DMS 273 (cell line): ENCODE data around the gene PHYHIPL.

ENCODE experiments used
- DNase-seq: peaks from one replicate; lab custom pipeline; 2025; ENCODE audit not compliant: unreplicated experiment; lab: John Stamatoyannopoulos, UW

PHYHIPL gene

DNA sequence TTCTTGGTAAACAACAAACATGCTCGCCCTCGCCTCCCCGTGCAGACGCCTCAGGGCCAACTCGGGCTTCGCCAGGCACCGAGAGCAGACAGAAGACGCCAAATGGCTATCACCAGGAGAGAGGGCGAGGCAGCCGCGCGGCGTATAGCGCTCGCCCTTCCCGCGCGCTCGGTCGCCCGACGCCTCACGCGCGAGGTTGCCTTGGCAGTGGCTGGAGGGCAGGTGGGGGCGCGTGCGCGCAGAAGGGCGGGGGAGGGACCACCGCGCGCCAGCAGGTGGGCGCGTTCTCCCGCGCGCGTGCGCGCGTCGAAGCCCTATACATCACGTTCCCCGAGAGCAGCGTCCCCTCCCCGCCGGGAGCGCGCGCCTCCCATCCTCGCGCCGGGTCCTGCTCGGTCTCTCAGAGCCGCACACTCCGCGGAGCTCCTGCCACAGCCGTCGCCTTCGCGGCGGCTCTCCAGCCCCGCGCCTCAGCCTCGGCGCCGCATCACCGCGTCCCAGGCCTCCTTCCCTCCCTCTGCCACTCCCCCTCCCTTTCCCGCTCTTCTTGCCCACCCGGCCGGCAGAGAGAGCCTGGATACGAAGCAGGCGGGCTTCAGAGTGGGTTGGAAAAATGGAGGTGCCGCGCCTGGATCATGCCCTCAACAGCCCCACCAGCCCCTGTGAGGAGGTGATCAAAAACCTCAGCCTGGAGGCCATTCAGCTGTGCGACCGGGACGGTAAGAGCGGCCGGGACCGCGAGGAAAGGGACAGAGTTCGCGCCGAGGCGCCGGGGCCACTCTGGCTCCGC, at the start of gene PHYHIPL:
Gene PHYHIPL (plus strand): TSS at position 403 of the 790 bp plus-strand sequence. CDS start 211 bp downstream, at position 614.
- peak; percentile 84 for DNase-seq

DNA sequence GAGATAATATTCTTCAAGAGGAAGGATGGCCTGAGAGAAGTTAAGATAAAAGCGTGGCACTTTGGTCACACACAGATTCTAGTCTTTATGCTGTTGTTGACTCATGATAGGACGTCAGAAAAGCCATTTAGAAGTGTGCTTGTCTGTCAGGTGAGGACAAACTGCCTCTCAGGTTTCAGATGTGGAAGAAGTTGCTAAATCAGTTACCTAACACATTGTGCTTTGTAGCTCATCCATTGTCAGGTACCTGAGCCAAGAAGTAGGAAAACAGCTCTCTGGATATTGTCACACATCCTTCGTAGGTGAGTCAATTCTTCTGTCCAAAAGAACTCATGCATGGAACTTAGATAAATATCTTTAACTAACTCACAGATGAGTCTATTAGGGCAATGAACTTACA, 49.5 kb upstream of the PHYHIPL start:
- DNase-seq: no peak

DNA sequence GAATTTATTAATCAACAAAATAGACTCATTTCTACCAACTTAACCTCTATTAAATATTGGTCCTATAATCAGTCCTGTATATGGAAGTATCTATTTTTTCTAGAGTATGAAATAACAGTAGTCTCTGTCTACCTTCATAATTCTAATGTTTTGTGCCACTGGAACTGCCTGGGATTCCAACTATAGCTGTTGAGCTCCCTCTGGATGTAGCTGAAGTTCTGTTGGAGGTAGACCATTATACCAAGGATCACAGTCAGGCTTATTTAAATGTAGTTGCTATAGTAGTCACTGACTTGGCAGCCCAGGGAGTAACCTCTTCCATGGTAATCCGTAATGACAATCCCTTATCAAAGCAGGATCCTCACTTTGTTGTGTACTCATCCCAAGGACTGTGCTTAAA, 48.5 kb upstream of the PHYHIPL start:
- DNase-seq: no peak

DNA sequence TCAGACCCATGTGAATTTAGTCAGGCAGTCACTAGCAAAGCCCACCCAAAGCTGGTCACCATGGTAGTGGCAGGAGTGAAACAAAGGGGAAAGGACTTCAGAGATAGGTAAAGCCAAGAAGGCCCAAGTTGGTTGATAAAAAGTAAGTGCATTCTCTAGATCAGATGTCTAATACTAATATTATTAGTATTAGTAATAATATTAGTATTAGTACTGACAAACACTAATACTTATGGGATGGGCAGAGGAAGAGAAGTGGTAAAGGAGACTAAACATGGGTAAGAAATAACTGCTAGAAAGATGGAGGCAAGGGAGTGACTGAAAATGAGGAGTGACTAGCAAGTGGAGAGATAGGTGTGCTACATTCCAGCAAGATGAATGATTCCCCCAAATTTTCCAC, 46.6 kb upstream of the PHYHIPL start:
- DNase-seq: no peak

DNA sequence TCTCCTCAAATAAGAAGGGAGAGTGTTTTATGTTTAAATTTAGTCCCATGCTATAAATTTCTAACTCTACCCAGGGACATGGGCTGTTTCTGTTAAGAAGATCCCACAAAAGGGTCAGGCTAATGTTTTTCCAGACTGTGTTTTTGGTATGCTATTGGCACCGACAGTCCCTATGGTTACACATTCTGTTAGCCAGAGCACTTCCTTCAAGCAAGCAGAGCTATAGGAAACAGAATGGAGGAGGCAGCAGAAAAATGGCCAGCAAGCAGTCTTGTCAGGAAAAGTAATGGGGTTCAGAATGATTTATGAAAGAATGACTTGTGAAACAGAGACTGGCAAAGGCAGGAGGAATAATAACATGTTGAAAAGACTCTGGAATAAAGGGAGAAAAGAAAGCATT, 44.8 kb upstream of the PHYHIPL start:
- no peak for DNase-seq

DNA sequence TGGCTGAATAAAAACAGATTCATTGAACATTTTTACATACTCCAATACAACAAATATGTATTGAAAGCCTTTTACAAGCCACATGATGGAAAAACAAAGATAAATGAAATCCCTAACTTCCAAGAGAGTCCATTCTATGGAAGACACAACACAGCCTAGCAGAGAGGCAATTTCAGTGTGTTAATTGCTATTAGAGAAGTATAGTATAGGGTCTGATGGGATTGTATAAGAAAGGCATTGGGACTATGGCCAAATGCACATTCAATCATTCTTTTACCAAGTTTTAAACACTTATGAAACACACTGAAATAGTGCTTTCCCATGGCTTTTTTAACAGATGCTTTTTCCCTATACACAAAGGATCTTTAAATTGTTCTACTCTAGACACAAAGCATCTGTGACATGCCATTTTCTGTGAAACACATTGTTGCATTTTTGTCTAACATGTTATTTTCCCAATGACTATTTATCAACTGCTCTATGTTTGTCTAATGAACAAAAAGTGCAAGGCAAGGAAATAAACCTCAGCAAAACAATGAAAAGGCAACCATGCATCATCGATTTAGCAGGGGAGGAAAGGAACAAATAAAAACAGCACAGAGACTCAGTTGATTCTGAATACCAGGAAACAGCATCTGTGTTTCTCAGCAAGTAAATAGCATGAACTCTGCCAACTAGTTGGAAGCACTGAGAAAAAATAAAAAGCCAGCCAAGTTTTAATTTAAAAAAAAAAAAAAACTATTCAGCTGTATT, 42.4 kb upstream of the PHYHIPL start:
- no peak for DNase-seq

DNA sequence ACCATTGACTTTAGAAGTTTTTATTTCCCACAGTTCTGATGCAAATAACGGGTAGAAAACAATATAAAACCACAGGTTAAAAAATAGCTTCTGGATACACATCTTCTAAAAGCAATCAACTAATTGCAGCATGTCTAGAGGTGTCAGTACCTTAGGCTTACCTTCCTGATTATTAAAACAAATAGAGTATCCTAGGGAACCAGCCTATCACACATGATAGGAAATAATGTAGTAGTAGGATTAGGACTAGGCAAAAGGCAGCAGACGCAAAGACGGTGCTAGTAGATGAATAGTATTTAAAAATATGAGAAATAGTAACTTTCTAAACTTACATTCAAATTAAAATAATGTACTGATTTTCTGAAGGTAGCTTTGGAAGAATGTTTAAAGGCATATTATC, 41.7 kb upstream of the PHYHIPL start:
- DNase-seq: no peak

DNA sequence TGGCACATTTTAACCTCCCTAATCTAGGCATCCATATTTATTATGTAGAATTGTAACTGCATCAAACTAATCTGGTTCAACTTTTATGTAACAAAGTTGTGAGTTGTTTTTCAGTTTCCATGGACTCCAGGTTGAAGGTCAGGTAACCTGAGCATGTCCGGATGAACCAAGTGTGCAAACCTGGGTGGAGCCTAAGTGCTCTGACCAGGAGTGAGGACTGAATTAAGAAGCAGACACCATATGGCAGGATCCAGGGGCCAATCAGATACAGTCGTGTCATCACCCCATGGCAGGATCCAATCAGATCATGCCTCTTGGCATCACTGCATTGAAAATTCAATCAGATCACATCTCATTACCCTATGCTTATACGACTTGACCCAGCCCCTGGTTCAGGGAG, 41.2 kb upstream of the PHYHIPL start:
- peak; percentile 17 for DNase-seq

DNA sequence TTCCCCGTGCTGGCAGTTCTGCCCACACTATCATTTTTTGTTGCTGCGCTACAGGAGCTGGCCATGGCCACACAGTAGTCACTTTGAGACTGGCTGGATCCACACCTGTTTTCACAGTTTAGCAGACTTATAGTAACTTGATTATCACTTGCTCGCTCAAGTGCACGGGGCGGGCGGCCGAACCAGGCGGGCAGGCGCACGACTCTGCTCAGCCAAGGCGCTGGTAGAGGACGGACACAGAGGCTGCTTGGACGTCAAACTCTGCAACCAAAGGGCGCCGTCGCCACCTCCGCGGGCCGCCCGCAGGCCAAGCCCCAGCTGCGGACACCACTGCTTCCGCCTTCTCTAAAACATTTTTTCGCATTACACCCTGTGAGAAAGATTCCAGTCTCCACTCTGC, 38.4 kb upstream of the PHYHIPL start:
- DNase-seq: no peak

DNA sequence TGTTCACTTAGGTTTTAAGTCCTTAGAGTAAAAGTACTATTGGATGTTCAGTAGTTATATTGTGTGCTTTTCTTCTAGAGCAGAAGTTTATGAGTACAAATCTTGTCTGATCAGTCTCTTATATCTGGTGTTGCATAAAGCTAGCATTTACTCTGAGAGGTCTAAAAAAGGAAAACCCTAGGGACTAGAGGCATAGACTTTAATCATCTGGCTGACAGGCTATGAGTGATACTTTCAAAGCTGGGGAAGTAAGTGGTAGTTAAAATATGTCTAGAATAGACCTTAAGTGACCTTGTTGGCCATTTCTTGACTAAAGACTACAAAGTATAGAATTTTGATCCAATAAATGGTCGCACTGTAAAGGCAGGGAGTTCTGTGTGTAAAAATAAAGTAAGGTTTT, 32.9 kb upstream of the PHYHIPL start:
- DNase-seq: no peak

DNA sequence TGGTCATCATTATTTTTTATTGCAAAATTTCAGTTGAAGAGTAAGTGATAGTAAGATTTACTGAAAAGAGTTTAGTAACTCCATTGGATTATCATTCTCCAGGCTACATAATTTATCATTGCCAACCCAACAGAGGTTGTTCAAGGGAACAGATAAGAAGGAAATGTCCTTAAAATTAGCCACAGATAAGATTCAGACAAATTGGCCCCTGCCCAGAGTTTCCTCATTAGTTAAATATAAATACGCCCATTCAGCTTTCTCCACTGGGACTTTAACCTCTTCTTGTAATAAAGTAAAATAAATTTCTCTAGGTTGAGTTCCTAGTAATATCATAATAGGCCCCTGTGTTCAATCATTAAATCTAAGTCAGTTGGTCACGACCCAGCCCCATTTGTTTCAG, 27.7 kb upstream of the PHYHIPL start:
- no peak for DNase-seq

DNA sequence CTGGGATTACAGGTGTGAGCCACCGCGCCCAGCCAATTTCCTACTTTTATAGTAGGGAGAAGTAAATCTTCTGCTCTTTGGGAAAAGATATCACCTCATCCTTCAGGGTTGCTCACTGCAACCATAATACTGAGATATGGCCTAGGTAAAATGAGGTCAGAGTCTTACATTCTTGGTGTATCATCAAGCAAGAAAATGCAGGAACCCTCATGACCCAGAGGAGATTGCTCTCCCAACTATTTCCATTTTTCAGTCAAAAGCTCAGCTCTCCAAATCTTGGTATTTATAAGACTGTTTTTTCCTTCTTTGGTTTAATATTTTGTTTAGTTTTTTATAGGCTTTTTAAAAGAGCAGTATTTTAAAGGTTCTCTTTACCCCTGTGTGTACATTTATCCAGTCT, 20.9 kb upstream of the PHYHIPL start:
- no peak for DNase-seq

DNA sequence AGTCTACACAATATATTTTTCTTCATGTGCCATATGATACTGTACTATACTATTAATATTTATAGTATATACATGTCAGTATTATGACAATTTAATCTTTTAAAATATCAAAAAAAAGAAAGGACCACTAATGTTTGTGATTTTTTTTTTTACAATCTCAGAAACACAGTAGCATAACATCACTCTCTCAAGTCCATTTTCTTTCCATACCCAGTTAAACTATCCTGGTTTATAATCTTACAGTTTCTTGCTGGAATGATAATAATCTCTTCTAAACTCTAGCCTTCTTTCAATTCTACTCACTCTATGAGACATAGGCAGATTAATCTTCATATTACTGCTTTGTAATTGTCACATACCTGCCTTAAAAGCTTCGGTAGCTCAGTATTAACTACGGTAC, 8.9 kb upstream of the PHYHIPL start:
- no peak for DNase-seq

DNA sequence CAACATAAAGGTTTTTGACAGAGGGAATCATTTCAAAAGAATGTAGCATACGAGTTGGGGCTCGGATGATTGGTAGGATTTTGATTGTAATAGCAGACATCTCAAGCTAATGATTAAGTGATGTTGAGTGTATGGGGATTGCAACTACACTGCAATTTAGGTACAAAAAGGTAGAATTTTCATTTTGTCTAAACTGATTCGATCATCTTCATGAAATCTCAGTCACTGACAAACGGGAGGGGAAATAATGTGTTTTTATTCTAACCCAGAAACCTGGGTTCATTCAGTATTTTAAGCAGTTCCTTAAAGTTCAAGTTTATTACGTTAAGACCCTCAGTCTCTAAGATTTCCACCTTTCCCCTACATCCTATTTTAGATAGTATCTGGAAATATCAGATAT, 3.9 kb upstream of the PHYHIPL start:
- no peak for DNase-seq

DNA sequence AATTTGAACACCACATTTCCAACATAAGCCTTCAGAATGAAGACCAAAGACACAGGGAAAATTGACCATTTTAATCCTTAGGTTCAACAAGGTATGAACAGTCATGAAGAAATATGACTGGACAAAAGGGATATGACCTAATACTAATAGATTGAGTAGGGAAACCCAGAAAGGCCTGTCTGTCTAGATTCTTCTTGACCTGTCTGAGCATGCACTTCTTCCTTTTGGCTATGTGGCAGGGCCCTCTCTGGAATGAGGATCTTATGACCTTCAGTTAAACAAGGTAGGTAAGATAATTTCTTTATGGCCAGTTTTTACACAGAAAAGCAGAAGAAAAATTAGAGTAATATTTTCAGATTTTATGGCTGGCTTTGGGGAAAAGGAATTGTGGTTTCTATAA, 3.0 kb upstream of the PHYHIPL start:
- no peak for DNase-seq

DNA sequence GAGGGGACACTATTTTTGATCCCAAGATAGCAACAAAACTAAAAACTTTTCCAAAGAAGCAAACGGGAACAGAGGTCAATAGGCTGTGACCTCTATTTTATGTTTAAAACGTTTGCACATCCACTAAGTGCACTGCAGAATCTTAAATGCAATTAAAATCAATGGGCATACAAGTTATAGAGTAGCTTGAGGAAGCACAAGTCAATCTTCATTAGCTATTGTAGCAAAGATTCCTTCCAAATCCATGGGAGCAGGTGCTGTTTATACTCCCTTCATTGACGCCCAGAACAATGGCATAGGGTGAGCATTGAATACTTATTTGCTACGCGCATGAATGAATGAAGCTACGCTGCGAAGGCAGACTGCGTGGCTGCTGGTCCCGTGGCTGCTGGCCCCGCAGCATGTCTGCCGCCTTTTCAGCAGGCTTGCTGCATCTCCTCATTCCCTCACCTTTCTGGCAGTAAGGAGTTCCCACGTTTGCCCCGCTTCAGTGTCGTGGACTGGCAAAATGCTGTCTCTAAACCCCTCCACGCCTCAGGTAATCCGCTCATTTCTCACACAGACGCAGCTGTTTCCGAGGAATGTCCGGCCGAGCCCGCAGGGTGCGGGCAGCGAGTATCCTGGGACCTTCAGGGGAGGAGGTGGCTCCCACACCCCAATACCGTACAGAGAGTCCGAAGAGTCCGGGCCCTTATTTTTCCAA, 754 bp upstream of the PHYHIPL start:
- peak; percentile 43 for DNase-seq

DNA sequence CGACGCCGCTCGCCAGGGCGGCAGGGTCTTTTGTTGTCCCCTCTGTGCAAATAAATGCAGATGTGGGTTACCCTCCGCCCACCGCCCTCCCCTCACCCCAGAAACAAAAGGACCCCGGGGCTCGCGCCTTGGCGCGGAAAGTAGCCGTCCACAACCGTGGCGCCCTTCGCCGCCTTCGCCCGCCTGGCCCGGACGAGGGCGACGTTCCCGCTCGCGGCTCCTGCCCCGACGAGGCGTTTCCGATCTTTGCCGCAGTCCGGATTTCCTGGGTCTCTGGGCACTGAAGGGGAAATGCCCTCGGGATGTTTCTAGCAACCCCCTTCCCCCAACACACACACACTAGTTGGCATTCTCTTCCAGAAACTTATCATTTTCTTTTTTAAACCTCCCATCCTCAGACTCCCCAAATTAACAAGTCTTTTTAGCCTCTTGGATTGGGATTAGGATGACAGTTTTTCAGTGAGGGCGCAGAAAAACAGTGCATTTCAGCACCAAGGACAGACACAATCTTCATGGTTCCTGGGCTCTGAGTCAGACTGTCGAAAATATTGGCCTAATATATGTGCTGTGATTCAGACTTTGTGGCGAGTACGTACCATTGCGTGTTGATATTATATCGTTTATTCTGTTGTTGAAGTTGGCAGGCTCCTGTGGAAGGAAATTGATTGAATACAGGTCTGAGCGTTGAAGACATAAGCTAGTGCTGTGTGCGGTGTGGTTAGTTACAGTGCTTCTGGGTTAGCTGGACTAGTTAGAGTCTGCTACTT, 771 bp downstream of the PHYHIPL start:
- peak; percentile 70 for DNase-seq

DNA sequence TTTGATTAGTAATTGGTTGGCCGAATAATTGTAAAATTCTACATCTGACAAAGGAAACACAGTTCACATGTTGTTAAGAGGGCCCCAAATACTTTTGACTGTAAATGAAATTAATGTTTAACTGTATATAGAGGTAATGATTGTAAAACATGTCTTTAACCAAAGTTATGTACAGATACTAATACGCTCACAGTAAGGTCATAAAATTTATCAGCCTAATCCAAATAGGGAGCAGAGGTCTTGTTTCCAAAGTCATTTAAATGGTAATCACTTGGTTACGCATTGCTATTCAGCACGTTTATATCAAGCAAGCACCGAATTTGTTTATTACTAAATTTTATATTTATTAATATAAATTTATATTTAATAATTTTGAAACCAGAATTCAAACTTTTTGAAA, 1.4 kb downstream of the PHYHIPL start:
- no peak for DNase-seq

DNA sequence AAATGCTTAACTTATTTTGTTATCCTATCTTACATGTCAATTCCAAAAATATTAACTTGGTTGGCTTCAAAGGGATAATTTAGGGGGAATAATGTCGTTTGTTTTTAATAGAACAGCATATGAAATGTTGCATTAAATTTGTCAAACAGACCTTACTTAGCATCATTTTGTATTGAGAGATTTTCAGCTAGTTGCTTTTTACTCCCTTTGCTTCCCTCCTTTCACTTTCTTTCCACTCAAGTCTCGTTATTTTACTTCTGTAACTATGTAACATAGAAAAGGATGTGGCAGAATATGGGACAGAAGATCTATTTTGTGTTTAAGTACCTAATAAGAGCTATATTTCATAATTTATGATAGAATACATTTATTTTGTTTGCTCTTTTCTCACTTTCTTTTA, 2.6 kb downstream of the PHYHIPL start:
- no peak for DNase-seq

DNA sequence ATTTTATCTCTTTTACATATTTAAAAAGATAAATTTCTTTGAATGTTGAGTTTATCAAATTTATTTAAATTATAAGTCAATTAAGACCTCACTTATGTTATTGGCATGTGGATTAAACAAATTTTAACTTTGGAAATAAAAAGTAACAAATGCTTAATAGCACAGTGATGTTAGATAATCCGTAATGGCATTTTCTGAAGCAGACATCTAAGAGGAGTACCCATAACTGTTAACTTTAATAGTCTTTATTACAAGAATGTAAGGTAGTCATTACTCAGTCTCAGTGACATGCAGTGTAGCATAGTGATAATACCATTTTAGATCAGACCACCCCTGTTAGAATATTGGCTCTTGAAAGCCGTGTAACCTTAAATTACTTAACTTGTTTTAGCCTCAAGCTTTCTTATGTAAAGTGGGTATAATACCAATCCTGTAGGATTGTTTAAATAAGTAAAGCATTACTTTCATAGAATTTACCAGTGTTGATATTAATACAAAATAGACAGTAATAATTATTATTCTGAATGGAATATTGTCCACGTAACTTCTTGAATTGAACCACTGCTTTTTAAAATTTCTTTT, 4.3 kb downstream of the PHYHIPL start:
- no peak for DNase-seq

DNA sequence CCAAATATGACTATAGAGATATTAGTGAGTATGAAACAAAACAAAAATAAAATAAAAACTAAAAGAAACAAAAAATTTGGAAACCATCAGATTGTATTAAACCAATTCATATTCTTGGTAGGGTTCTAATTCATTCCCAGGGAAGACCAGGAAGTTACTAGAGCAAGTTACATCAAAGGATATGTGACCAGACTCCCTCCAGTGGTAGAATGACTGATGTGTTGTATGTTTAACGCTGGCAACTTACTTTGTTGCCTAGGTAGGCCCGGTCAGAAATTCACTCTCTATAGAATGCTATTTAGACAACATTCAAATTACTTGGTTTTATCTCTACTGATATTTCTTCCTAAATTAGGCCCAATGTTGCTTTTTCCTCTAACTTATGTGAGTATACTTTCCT, 5.2 kb downstream of the PHYHIPL start:
- peak; percentile 64 for DNase-seq
